NK-92 treated with Interleukin-12 subunit alpha and Interleukin-12 subunit beta, amount 100 ng/mL, for 24 hours (cell line): ENCODE data around the gene ACTL7A.

Experiments
- DNase-seq: peaks from one replicate; lab custom pipeline; 2025; lab: John Stamatoyannopoulos, UW

Gene ACTL7A

DNA sequence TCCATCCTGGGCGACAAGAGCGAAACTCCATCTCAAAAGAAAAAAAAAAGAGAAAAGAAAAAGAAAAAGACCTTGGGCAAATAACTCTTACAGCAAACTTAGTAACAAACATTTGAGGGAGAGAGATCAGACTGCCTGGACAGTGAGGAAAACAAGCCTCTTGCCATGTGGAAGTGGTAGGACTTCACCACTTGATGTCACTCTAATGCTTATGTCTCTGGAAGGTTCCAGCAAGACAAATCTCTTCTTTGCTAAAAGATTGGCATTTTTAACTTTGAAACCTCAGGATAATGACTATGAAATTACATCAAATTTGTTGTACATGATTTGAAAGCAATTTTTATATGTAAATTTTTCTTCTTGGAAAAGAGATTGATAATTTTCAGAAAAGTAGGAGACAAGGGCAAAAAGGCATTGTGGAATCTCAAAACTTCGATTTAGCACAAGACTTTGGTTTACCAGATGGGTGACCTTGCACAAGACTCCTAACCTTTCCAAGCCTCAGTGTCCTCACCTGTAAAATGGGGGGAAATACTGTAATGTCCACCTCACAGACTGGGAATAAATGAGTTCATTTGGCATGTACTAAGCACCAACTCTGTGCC, 11.7 kb upstream of the ACTL7A start:
- DNase-seq = no peak

DNA sequence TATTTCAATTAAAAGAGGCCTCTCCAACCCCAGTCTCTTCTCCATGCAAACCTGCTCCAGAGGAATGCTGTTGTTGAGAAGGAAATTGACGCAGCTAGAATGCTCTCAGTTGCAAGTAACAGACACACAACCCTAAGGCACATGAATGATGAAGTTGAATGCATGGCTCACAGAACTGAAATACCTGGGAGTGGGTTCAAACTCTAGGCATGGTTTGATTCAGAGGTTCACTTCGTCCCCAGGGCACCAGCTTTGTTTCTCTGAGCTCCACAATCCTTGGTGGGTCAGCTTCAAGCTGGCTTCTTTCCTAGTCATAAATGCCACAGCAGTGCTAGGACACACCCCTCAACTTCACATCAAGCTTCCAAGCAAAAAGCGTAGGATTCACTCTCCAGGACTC, 10.9 kb upstream of the ACTL7A start:
- DNase-seq = no peak

DNA sequence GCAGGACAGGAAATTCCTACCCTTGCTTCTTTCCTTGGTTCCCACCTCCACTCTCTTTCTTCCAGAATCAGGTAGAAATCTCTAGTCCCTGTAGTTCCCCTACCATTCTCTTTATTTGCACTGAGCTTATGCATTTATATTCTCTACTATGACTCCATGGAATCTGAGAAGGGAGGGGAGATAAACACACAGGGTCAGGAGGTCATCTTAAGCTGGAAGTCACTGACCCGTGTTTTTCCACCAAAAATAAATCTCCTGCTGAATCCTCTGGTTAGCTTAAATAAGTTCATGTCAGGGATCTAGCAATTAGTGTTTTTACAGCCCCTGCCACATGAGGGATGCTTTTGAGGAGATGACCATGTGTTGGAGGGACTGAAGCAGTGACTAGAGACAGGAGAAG, 10.0 kb upstream of the ACTL7A start:
- DNase-seq = no peak

DNA sequence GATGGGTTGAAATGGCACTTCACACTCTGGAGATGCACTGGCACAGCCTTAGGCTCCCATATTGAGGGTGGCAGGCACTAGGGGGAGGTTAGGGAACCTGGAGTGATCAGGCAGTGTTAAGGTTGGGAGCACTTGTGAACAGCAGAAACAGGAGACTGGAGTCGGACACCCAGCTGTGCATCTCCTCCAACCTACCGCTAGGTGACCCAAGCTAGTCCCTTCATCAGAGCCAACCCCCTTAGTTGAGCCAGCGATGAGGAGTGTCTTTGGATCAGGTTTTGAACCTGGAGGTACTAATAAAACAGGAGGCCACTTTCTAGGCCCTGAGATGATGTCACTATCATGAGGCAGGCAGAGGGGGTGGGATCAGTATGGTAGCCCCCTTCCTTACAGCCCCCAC, 8.0 kb upstream of the ACTL7A start:
- no peak for DNase-seq

DNA sequence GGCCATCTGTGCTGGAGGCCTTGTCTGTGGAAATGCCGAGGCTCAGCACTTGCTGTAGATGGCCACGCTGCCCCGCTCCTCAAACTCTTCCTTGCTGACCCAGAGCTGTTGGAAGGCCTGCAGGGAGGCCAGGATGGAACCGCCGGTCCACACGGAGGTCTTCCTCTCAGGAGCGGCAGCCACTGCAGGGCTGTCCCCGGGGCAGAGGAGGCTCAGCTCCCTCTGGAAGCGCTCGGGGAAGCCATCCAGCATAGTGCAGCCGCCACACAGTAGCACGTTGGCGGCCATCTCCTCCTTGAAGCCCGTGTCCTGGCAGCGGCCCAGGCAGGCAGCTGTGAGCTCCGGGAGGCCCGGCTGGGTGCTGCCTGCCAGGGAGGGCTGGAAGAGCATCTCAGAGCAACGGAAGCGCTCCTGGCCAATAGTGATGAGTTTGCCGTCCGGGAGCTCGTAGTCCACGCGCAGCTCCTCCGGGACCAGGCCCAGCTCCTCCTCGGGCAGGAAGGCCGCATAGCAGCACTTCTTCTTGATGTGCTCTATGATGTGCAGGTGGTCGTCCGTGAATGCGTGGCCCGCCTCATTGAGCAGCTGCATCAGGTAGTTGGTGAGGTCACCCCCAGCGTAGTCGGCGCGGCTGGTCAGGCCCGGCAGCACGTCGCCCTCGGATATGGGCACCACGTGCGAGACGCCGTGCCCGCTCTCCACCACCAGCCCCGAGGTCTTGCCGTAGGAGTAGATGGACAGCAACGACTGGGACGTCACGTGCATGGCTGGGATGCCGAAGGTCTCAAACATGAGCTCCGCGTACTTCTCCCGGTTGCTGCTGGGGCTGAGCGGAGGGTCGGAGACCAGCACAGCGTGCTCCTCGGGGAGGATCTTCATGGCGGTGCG, 7.2 kb upstream of the ACTL7A start:
- DNase-seq = no peak

DNA sequence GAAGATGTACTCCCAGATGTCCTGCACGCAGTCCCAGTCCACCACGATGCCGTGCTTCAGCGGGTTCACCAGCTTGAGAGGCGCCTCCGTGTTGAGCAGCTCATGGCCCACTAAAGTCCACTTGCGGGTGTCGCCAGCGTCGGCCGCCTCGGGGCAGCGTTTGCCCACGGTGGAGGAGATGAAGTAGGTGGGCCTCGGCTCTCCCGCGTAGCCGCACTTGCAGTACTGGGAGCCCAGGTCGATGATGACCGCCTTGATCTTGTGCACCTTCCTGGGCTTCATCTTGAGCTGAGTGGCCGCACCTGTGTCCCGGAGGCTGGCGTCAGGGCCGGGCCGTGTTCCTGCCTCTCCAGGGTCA, 6.6 kb upstream of the ACTL7A start:
- DNase-seq = no peak

DNA sequence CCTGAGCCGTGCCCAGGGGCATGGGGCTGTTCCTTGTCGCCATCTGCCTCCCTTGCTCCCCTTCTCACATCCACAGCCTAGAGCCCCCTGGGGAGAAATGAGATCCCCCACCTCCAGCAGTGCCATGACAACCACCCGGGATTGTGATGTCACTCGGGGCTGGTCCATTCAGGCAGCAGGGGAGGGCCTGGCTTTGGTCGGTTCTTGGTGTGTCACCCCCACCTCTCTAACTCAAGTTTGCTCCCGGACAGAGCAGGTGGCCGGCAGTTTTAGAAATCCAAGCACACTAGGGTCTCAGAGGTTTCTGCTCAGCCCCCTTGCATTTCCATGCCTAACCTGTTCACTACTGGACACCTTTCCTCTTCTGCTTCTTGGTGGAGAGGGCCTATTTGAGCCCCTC, 6.2 kb upstream of the ACTL7A start, which contains the start of gene ACTL7B:
Gene ACTL7B, minus strand, starts transcription at position 99 of the 400 bp plus-strand sequence. Its CDS starts 56 bp downstream, at position 43.
- DNase-seq = no peak

DNA sequence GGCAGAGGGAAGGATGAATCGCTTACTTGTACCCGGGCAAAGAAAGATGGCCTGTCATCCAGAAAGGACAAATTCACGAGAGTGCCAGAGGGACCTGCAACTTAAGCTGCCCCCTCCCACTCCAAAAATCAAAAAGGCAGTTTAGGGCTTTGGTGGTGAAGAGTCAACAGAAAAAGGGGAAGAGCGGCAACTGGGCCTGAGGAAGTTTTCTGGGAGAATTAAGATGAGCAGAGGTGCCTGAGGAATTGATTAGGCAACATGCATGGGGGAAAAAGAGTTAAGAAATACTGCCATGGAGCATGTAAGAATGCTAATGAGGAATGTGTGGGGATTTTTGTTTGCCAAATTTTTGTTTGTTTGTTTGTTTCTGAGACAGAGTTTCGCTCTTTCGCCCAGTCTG, 4.5 kb upstream of the ACTL7A start:
- DNase-seq = no peak

DNA sequence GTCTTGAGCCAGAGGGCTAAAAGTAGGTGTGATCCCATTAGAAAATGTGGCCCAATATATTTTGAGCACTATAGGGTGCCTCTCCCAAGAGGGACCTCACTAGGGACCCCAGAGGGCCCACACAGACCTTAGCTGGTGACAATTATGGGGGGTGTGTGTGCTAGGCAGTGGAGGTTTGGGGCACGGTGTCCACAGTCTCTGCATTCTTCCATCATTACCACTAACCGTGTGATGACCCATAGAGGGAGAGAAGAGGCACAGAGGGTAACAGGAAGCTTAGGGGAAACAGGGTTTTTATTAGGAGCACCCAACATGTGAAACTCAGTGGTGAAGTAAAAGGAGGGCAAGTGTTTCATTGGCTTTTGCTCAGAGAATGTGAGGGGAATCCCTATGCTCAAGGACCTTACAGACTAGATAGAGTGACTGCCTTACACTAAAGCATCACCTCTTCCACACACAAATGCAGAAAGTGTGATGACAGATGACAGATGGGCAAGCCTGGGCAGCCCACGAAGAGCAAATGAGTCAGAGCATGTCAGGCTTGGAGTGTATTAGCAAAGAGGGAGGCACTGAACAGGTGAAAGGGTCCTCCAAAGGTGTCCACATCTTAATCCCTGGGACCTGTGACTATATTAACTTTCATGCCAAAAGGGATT, 2.5 kb upstream of the ACTL7A start:
- DNase-seq = no peak

DNA sequence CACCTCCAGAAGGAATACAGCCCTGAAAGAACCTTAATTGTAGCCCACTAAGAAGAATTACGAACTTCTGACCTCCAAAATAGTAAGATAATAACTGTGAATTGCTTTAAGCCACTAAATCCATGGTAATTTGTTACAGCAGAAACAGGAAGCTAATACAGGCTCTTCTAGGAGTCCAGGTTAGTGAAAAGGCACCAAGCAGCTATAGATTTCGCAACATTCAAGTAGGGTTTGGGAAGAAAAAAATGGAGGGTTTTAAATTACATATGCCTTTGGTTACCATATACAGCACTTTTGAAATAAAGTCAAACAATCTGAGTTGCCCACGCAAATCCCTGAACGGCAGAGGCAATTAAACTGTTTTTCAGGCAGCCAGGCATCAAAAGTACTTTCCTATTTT, 1.7 kb upstream of the ACTL7A start:
- no peak for DNase-seq

DNA sequence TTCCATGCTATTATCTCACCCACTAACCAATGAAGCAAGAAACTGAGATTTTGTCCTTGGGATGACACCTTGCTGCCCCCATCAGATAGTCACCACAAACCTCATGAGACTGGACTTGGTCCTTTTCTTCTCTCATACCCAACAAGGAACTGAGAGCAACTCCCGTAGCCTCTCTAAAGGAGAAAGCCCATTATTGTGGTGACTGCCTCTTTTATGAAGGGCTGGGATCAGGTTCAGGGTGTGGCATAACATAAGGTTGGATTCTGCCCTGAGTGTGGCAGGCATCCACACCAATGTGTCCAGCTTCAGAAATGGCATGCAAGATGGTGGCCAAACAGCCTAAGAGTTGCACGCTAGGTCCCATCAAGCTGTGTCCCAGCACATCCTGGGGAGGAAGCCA, 1.3 kb upstream of the ACTL7A start:
- no peak for DNase-seq

DNA sequence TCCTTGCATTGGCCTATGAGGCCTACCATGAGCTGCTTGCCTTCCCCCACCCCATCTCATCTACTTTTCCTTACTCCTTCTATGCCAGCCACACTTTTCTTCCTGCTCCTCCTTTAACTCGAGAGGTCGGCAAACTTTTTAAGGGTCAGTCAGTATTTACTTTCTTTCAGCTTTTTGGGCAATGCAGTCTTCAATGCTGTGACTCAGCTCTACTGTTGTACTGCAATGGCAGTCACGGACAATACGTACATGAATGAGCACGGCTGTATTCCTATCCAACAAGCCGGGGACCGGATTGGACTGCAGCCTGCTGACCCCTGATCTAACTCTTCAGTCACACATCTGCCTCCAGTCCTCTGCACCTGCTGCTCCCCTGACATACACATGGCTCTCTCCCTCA, 602 bp upstream of the ACTL7A start:
- no peak for DNase-seq

DNA sequence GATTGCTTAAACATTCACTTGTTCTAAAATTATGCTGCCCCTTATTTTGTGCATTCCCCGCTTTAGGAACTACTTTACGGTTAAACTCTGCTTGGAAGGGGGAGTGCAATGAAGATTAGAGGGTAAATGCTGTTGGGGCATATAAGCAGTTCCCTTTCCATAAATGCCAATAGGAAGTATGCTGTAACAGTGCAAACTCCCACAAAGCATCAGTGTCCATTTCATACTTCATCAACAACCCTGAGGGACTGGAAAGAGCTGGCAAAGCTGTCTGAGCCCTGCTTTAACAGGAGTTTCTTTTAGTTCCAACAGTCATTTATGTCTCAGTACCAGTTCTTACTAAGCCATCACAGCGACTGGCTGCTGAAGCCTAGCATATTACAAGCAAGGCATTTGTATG, 1.8 kb downstream of the ACTL7A start:
- no peak for DNase-seq

DNA sequence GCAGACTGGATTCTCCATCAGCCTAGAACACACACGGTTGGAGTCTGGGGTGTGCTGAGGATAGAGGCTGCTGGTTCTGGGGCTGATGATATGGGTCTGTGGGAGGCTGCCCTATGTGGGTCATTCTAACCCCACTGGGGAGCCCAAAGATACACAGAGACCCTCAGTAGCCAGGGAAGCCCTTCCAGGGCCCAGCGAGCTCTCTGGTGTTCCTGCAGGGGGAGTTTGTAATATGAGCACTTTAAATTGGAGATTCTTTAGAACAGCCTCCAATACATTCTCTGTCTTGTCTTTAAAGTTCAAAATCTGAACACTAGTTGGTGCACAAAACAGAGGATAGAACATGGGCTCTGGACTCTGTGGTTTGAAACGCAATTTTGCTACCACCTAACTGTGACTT, 2.4 kb downstream of the ACTL7A start:
- DNase-seq = no peak

DNA sequence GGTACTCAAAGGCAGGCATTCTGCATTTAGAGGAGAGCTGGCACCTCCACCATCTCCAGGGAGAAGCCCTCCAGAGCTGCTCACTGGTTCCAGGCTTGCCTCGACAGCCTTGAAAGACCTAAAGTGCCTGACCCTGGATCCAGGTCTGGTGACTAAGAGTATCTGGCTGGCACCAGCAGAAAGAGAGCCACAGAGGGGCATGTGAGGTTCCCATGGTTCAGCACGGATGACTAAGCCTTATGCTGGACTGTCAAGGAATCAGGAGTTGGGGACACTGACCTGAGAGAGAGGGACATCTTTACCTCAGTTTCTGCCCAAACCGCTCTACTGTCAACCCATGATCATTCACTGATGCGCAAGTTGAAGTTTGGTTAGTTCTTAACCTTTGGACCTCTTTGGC, 3.0 kb downstream of the ACTL7A start:
- DNase-seq = no peak

DNA sequence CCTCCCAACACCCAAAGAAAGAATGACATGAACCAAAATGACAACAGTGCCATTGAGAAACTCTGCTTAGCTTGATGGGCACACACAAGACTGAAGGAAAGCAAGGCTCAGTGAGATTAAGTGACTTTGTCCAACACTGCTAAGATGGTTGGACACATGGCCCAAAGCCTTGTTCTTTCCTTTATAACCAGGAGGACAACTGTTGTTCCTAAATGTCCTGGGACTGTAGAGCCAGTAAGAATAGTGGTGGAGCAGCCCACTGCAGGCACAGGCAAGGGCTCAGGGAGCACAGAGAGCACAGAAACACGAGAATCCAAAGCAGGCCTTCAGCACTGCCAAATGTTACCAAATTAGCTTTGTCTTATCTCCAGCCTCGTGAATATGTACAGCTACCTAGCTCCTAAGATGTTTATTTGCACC, 3.9 kb downstream of the ACTL7A start:
- no peak for DNase-seq

DNA sequence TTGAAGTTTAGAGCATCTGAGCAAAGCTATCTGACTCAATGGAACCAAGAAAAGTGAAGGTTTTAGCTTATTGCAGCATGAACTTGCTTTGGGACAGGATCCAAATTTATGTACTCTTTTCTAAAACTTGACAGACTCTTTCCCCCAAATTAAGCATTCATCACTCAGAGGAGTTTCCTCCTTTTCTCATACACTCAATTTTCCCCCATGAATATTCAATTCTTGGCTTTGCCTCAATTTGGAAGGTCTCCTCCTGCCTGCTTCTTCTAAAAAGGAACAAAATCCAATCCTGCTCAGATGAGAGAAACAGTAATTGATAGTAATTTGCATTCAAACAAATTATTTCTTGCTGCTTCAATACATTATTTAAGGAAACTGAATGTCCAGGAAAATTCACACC, 5.0 kb downstream of the ACTL7A start:
- no peak for DNase-seq

DNA sequence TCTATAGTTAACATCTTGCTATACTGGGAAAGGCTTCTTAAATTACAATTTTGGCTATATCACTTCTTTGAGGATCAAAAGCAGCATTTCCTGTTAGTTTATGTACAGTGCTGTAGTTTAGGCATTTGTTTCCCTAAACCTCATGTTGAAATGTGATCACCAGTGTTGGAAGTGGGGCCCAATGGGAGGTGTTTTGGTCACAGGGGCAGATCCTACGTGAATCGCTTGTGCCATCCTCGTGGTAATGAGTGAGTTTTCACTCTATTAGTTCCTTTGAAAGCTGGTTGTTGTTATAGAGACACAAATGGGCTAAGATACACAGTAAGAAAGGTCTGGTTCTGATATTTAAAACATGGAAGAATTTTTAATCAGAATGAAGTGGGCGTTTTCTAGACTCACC, 5.8 kb downstream of the ACTL7A start:
- DNase-seq = no peak

DNA sequence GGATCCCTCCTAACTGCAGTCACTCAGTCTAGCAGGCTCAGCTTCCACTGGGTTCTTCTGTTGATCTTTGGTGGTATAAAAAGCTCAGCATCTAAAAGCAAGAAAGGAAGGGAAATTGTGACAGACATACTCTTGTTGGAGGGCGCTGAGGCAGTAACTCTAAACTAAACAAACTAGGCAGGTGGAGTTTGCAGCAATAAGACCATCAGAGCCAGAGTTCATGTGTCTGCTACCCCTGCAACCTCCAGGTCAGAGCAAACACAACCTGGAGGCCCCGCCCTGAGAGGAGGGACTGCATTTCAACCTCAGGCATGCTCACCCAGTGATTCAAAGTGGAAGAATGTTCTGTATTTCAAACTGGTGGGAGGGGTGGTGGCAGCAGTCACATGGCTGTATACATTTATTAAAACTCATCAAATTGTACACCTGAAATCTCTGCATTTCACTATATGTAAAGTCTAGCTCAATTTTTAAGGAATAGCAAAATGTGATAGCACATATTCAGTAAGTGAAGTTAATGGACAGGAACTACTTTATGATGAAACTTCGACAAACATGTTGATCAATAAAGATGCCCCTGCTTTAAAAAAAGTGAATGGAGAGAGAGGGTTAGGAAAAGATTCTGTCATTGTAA, 7.1 kb downstream of the ACTL7A start:
- no peak for DNase-seq

DNA sequence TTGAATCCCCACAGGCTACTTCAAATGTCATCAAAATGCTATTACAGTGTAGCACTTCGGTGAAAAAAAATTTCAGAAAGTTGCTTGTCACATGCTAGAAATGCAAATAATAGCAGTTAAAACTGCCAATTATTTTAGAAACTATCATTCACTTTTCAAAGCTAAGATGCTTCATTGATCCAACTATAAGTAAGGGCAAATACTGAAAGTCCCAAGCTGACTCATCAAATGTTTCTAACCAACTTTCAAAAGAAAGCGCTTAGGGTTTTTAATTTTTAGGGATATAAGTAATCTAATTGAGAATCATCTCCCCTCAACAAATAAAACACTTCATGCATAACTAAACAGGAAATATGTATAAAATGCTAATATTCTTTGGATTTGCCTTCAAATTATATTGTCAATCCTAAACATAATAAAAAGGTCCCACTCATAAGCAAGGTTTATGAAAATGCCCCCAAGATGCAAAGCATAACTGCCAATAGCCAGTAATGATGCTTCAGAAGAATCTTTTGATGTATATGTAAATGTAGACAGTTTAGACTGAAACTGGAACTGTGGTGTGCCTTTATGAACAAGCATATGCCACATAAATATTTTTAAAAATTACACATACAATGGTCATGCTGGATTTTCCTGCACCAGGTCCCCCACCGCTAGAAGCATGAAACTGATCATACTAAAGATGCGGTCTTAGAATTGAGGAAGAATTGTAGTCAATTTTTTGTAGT, 12.2 kb downstream of the ACTL7A start:
- DNase-seq = no peak

DNA sequence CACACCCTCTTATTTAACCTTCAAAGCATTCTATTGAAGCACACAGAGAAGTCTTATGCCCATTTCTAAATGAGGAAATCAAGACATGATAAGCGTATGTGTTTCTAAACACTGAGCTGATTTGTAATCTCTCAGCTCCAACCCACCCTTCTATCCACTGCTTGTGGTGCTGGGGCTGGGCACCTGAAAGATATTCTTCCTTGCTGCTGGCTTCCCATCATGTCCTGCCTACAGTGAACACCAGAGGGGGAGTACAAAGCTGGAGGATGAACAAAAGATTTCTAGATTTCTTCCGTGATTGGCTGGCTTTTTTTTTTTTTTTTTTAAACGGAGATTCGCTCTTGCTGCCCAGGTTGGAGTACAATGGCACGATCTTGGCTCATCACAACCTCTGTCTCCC, 14.4 kb downstream of the ACTL7A start:
- no peak for DNase-seq

DNA sequence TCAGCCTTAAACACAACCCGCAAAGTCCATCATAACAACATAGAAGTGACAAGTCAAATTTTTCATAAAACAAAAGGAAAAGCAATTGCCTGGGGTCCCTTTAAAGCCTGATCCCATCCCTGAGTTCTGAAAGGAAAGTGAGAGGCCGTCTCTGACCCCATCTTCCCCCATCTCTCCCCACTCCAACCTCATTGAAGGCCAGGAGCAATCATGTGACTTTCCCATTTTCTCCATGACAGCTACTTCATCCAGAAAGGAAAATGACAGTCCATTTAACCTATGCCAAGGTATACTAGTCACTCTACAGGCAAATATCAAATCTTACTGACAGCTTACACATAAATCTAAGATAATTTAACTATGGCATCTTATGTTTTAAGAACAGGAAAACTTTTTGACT, 15.5 kb downstream of the ACTL7A start:
- no peak for DNase-seq
